ENCODE data around the gene HOXB13.

- peak in 3 of 4 experiments; percentile 66 to 82 (median 75) for TF ChIP-seq CTCF (IDR thresholded peaks at IDR 0.05)
- TF ChIP-seq EP300 (IDR thresholded peaks at IDR 0.05): no peak
- TF ChIP-seq POLR2A (IDR thresholded peaks at IDR 0.05): no peak
Observed at GRCh38 chr17:48724251-48725003, 4.1 kb downstream of the HOXB13 start.
